SU-DHL-6 (cell line): ENCODE measurements around the gene OVOL1.

ENCODE experiments used
- H2AFZ ChIP-seq: fragments of 200-600 bp; sonication (generic); 2 replicates; pipeline ENCODE4 v1.6.1; 2014; ENCODE audit warnings: low read depth, mild to moderate bottlenecking, moderate library complexity, mixed read lengths, antibody characterized with exemption, low read length; ENCODE audit not compliant: severe bottlenecking
- H3F3A ChIP-seq: fragments of 200-600 bp; shearing (Covaris generic); 2 replicates; pipeline ENCODE4 v1.6.0; 2016; ENCODE audit warnings: antibody characterized with exemption, mild to moderate bottlenecking; ENCODE audit not compliant: insufficient read depth
- H3K27ac ChIP-seq: fragments of 200-600 bp; sonication (generic); 2 replicates; pipeline ENCODE4 v1.5.1; 2016; ENCODE audit warnings: low read depth, mild to moderate bottlenecking, low read length, moderate library complexity, mixed read lengths
- H3K27me3 ChIP-seq: fragments of 200-600 bp; sonication (generic), shearing (Covaris generic); 2 replicates; pipeline ENCODE4 v1.6.0; 2014; ENCODE audit warnings: mild to moderate bottlenecking, low read length
- H3K36me3 ChIP-seq: fragments of 200-600 bp; sonication (generic); 2 replicates; pipeline ENCODE4 v1.6.1; 2014; ENCODE audit warnings: mild to moderate bottlenecking, low read length, mixed read lengths
- H3K4me2 ChIP-seq: fragments of 300-600, 200-600 bp; shearing (Covaris generic), sonication (generic); 2 replicates; pipeline ENCODE4 v1.6.0; 2014; ENCODE audit warnings: low read length, low read depth, mild to moderate bottlenecking; ENCODE audit not compliant: poor library complexity, severe bottlenecking
- H3K4me3 ChIP-seq: fragments of 200-600 bp; sonication (generic); 2 replicates; pipeline ENCODE4 v1.5.1; 2014; ENCODE audit warnings: antibody characterized with exemption, low read length, mild to moderate bottlenecking, mixed read lengths; ENCODE audit not compliant: insufficient read depth, poor library complexity, severe bottlenecking
- H3K79me2 ChIP-seq: fragments of 200-600 bp; sonication (generic); 2 replicates; pipeline ENCODE4 v1.6.1; 2014; ENCODE audit warnings: mild to moderate bottlenecking, low read length, moderate library complexity; ENCODE audit not compliant: insufficient read depth
- H3K9ac ChIP-seq: fragments of 200-600 bp; sonication (generic); 2 replicates; pipeline ENCODE4 v1.7.0; 2014; ENCODE audit warnings: mild to moderate bottlenecking, low read length
- H3K9me2 ChIP-seq: fragments of 200-600 bp; sonication (generic); replicated peaks from 2 replicates; pipeline ENCODE4 v1.6.1; 2014; ENCODE audit warnings: low read length; ENCODE audit not compliant: insufficient read depth
- H3K9me3 ChIP-seq: fragments of 200-600 bp; sonication (generic); 2 replicates; pipeline ENCODE4 v1.6.1; 2014; ENCODE audit warnings: low read length, mixed read lengths; ENCODE audit not compliant: insufficient read depth
- H4K20me1 ChIP-seq: fragments of 200-600 bp; sonication (generic); 2 replicates; pipeline ENCODE4 v1.6.1; 2014; ENCODE audit warnings: low read depth, mild to moderate bottlenecking, antibody characterized with exemption, low read length, moderate library complexity, mixed read lengths
- CTCF ChIP-seq: fragments of 200-600 bp; sonication (generic); IDR thresholded peaks from one replicate; pipeline ENCODE4 v1.5.1; 2017; ENCODE audit warnings: antibody characterized with exemption, mild to moderate bottlenecking, low read length, moderate library complexity; ENCODE audit not compliant: insufficient read depth, poor library complexity, severe bottlenecking
- EZH2phosphoT487 ChIP-seq: fragments of 200-600 bp; sonication (generic), shearing (Covaris generic); conservative IDR thresholded peaks from 2 replicates; pipeline ENCODE4 v1.6.1; 2018; ENCODE audit warnings: mild to moderate bottlenecking, antibody characterized with exemption, low read length, moderate library complexity, mixed read lengths

Gene OVOL1

GRCh38 chr11:65781152-65781961 lies 5.5 kb upstream of the OVOL1 start:
- peak overlapping the region; percentile 71 for H3K4me2 ChIP-seq
- no peaks in the 10 kb centered on the region for H3F3A ChIP-seq
- no peaks in the 10 kb centered on the region for H3K9me2 ChIP-seq
- no peak overlapping the region for H3K27ac ChIP-seq
- no peak overlapping the region for H2AFZ ChIP-seq
- no peaks in the 10 kb centered on the region for H3K9me3 ChIP-seq
- peaks cover 8% of the 10 kb centered on the region; the same call in 1 of the 2 replicates for H3K79me2 ChIP-seq
- H4K20me1 ChIP-seq = no peaks in the 10 kb centered on the region
- TF ChIP-seq EZH2phosphoT487 = no peak
- no peak for TF ChIP-seq CTCF
- H3K9ac ChIP-seq = peak overlapping the region; percentile 80; the same call in 1 of the 2 replicates
- H3K27me3 ChIP-seq = no peaks in the 10 kb centered on the region
- H3K36me3 ChIP-seq = no peaks in the 10 kb centered on the region
- no peak overlapping the region for H3K4me3 ChIP-seq

GRCh38 chr11:65781962-65782815 lies 4.7 kb upstream of the OVOL1 start:
- Histone ChIP-seq H3K9me2 (no peaks in the 10 kb centered on the region), H3K9ac (no peak overlapping the region), H3K27ac (no peak overlapping the region), H3K36me3 (no peaks in the 10 kb centered on the region), H3F3A (no peaks in the 10 kb centered on the region), H3K79me2 (peaks cover 8% of the 10 kb centered on the region; the same call in 1 of the 2 replicates), H3K9me3 (no peaks in the 10 kb centered on the region), H3K27me3 (no peaks in the 10 kb centered on the region), H3K4me2 (no peak overlapping the region), H2AFZ (no peak overlapping the region), H3K4me3 (no peak overlapping the region), H4K20me1 (no peaks in the 10 kb centered on the region)
- TF ChIP-seq CTCF (no peak), EZH2phosphoT487 (no peak)

GRCh38 chr11:65782816-65783228 lies 4.0 kb upstream of the OVOL1 start:
- Histone ChIP-seq H3K27me3 (no peaks in the 10 kb centered on the region), H3K4me3 (no peak overlapping the region), H2AFZ (no peak overlapping the region), H4K20me1 (no peaks in the 10 kb centered on the region), H3K9ac (no peak overlapping the region), H3K36me3 (no peaks in the 10 kb centered on the region), H3K4me2 (no peak overlapping the region), H3K9me2 (no peaks in the 10 kb centered on the region), H3F3A (no peaks in the 10 kb centered on the region), H3K27ac (no peak overlapping the region), H3K9me3 (no peaks in the 10 kb centered on the region), H3K79me2 (peaks cover 8% of the 10 kb centered on the region; the same call in 1 of the 2 replicates)
- TF ChIP-seq CTCF (no peak), EZH2phosphoT487 (no peak)
